GM23248 (cell line): ENCODE data around the gene SCFD1. TPM values are rescaled to one million over a fixed set of nuclear protein-coding genes. Genes with fewer than 3 reads are reported as not detected.

Experiments
- DNase-seq: peaks from one replicate; pipeline ENCODE4 v3.0.0-alpha.2; 2015
- H2AFZ ChIP-seq: fragments of 200-600 bp; sonication (generic); 2 replicates; pipeline ENCODE4 v1.6.1; 2016; ENCODE audit warnings: antibody characterized with exemption
- H3F3A ChIP-seq: fragments of 200-600 bp; sonication (generic); 2 replicates; pipeline ENCODE4 v1.6.1; 2016; ENCODE audit warnings: mild to moderate bottlenecking, antibody characterized with exemption, mixed run types; ENCODE audit not compliant: insufficient read depth
- H3K27ac ChIP-seq: fragments of 200-600 bp; sonication (generic); 2 replicates; pipeline ENCODE4 v1.5.1; 2016; ENCODE audit warnings: mild to moderate bottlenecking
- H3K27me3 ChIP-seq: fragments of 200-600 bp; sonication (generic); replicated peaks from 2 replicates; pipeline ENCODE4 v1.6.1; 2016; ENCODE audit warnings: mild to moderate bottlenecking; ENCODE audit not compliant: insufficient read depth
- H3K36me3 ChIP-seq: fragments of 200-600 bp; sonication (generic); 2 replicates; pipeline ENCODE4 v1.6.1; 2016; ENCODE audit warnings: low read depth, mild to moderate bottlenecking
- H3K4me1 ChIP-seq: fragments of 200-600 bp; sonication (generic); 2 replicates; pipeline ENCODE4 v1.6.1; 2016; ENCODE audit warnings: mild to moderate bottlenecking; ENCODE audit not compliant: insufficient read depth
- H3K4me2 ChIP-seq: fragments of 200-600 bp; sonication (generic); one replicate; pipeline ENCODE4 v1.6.1; 2016; ENCODE audit warnings: mild to moderate bottlenecking; ENCODE audit not compliant: unreplicated experiment
- H3K4me3 ChIP-seq: fragments of 200-600 bp; sonication (generic); 2 replicates; pipeline ENCODE4 v1.5.1; 2016; ENCODE audit warnings: mild to moderate bottlenecking
- H3K79me2 ChIP-seq: fragments of 200-600 bp; sonication (generic); 2 replicates; pipeline ENCODE4 v1.6.1; 2016; ENCODE audit warnings: mild to moderate bottlenecking; ENCODE audit not compliant: insufficient read depth
- H3K9ac ChIP-seq: fragments of 200-600 bp; sonication (generic); 2 replicates; pipeline ENCODE4 v1.6.1; 2016; ENCODE audit warnings: mild to moderate bottlenecking
- H3K9me2 ChIP-seq: fragments of 200-600 bp; sonication (generic); 2 replicates; pipeline ENCODE4 v1.6.1; 2016; ENCODE audit warnings: mixed run types, mild to moderate bottlenecking, moderate library complexity; ENCODE audit not compliant: insufficient read depth
- H3K9me3 ChIP-seq: fragments of 200-600 bp; sonication (generic); one replicate; pipeline ENCODE4 v1.6.1; 2017; ENCODE audit warnings: low read depth
- H4K20me1 ChIP-seq: fragments of 200-600 bp; sonication (generic); 2 replicates; pipeline ENCODE4 v1.6.0; 2016; ENCODE audit not compliant: insufficient read depth
- EZH2 ChIP-seq: fragments of 200-600 bp; sonication (generic); IDR thresholded peaks from 2 replicates; pipeline ENCODE4 v1.6.1; 2018; ENCODE audit warnings: antibody characterized with exemption, mild to moderate bottlenecking; ENCODE audit not compliant: insufficient read depth, poor library complexity, severe bottlenecking
- EZH2phosphoT487 ChIP-seq: fragments of 200-600 bp; sonication (generic); IDR thresholded peaks from 2 replicates; pipeline ENCODE4 v1.6.1; 2018; ENCODE audit warnings: antibody characterized with exemption, moderate library complexity, mild to moderate bottlenecking, low read depth; ENCODE audit not compliant: insufficient read depth
- WGBS, 2 experiments: methylation state at CpG; one replicate each; pipeline ENCODE4 v1.1.6; 2015 to 2017; ENCODE audit warnings: low lambda C conversion rate in 2 of 2, low coverage in 1 of 2; ENCODE audit errors: missing lambda C conversion rate in 2 of 2; 5-methylcytosine and 5-hydroxymethylcytosine counted together
- in situ Hi-C: fragments of 300-500 bp; cut with MboI; formaldehyde crosslinking; loops from 2 replicates; pipeline ENCODE4 v1.15.0; 2020
- polyA plus RNA-seq: library from polyadenylated mRNA; unstranded; fragments of >200 nt; fragmentation: Nextera tagmentation; extraction: Ambion mirVana; gene quantifications from 2 replicates; pipeline ENCODE4 v1.2.1, GENCODE V29; 2016
- total RNA-seq: library from RNA; depleted of rRNA; stranded (reverse); fragments of >200 nt; shearing (Covaris generic); gene quantifications from 2 replicates; pipeline ENCODE4 v1.2.3, GENCODE V29; 2014

Gene SCFD1
- total and polyA plus RNA-seq, 2 experiments from 2014 or later: 92.3 to 117 TPM

- 40 to 45% methylated on average over 2 of the region's 2 CpGs for WGBS, 2 experiments
- TF ChIP-seq EZH2 (no peak), EZH2phosphoT487 (no peak)
- no peaks in the 10 kb centered on the region for H3K9me3 ChIP-seq
- H3K27me3 ChIP-seq: no peaks in the 10 kb centered on the region
- no peak overlapping the region for H3K4me3 ChIP-seq
- no peak for DNase-seq
- no peak overlapping the region for H2AFZ ChIP-seq
- H3F3A ChIP-seq: no peaks in the 10 kb centered on the region
- H3K9ac ChIP-seq: no peak overlapping the region
- no peaks in the 10 kb centered on the region for H3K9me2 ChIP-seq
- H3K4me1 ChIP-seq: no peaks in the 10 kb centered on the region
- in situ Hi-C loops: no loop called here
- no peak overlapping the region for H3K4me2 ChIP-seq
- H3K27ac ChIP-seq: no peak overlapping the region
- no peaks in the 10 kb centered on the region for H3K36me3 ChIP-seq
- no peaks in the 10 kb centered on the region for H3K79me2 ChIP-seq
- H4K20me1 ChIP-seq: no peaks in the 10 kb centered on the region
Observed at GRCh38 chr14:30748343-30748742, 126.2 kb downstream of the SCFD1 start.

GRCh38 chr14:30751646-30752416, 129.7 kb downstream of the SCFD1 start:
- TF ChIP-seq EZH2 (no peak), EZH2phosphoT487 (no peak)
- Histone ChIP-seq H3K36me3 (no peaks in the 10 kb centered on the region), H3K9me2 (no peaks in the 10 kb centered on the region)

DNA sequence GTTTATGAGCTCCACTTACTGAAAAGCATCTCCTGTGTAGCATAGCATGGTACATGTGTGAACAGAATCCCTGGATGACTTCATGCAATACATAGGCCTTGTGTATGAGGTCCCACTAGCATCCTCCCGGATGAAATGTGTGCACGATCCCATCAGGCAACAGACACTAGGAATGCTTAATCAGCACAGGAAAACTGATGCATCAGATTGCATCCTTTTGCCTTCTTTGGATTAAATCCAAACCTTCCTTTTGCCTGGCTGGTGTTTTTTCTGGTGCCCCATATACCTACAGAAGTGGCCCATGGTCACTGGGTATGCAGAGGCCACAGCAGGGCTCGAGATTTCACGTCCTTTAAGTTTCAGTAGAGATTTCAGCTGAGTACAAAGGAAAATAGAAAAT, 131.3 kb downstream of the SCFD1 start:
- no peak overlapping the region for H3K27ac ChIP-seq
- DNase-seq: no peak
- WGBS, 2 experiments: 58 to 63% methylated on average over 4 of the region's 4 CpGs
- H3F3A ChIP-seq: no peaks in the 10 kb centered on the region
- no peaks in the 10 kb centered on the region for H3K4me1 ChIP-seq
- no peak overlapping the region for H2AFZ ChIP-seq
- TF ChIP-seq EZH2phosphoT487: no peak
- no peak for TF ChIP-seq EZH2
- in situ Hi-C loops: no loop called here
- no peaks in the 10 kb centered on the region for H3K9me2 ChIP-seq
- H3K9ac ChIP-seq: no peak overlapping the region
- no peaks in the 10 kb centered on the region for H3K79me2 ChIP-seq
- no peaks in the 10 kb centered on the region for H4K20me1 ChIP-seq
- peaks cover 7% of the 10 kb centered on the region; the same call in 1 of the 2 replicates for H3K27me3 ChIP-seq
- no peak overlapping the region for H3K4me2 ChIP-seq
- no peaks in the 10 kb centered on the region for H3K9me3 ChIP-seq
- H3K36me3 ChIP-seq: no peaks in the 10 kb centered on the region
- H3K4me3 ChIP-seq: no peak overlapping the region

More at GRCh38 chr14:30751646-30752416, 129.7 kb downstream of the SCFD1 start:
- H3F3A ChIP-seq: no peaks in the 10 kb centered on the region
- in situ Hi-C loops: no loop called here
- WGBS, 2 experiments: 71 to 73% methylated on average over 11 of the region's 11 CpGs
- no peak overlapping the region for H3K4me2 ChIP-seq
- H3K9me3 ChIP-seq: no peaks in the 10 kb centered on the region
- H3K79me2 ChIP-seq: no peaks in the 10 kb centered on the region
- DNase-seq: no peak
- H3K4me3 ChIP-seq: no peak overlapping the region
- H3K27me3 ChIP-seq: no peaks in the 10 kb centered on the region; the same call in 1 of the 2 replicates
- H3K27ac ChIP-seq: no peak overlapping the region
- no peak overlapping the region for H2AFZ ChIP-seq
- no peak overlapping the region for H3K9ac ChIP-seq
- no peaks in the 10 kb centered on the region for H3K4me1 ChIP-seq
- no peaks in the 10 kb centered on the region for H4K20me1 ChIP-seq

DNA sequence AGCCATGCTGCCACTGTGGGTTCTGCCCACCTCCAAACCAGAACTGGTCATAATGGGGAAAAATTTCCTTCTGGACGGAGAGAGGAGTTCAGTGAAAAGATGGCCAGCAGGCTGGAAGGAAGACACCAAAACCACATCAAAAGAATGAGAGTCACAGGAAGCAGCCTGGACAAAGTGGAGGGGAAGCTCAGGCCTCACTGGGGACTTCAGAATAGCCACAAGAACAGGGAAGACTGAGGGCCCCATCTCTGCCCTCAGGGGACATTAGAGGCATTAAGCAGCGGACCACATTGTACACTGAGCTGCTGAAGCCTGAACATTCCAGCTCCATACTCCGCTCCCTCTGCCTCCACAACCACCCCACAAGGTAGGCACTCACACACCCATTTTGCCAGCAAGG, 132.7 kb downstream of the SCFD1 start:
- Histone ChIP-seq H3K9me2 (no peaks in the 10 kb centered on the region), H3K4me2 (no peak overlapping the region), H3F3A (no peaks in the 10 kb centered on the region), H3K9me3 (no peaks in the 10 kb centered on the region), H2AFZ (no peak overlapping the region), H3K9ac (no peak overlapping the region), H3K79me2 (no peaks in the 10 kb centered on the region), H3K27ac (no peak overlapping the region), H3K36me3 (no peaks in the 10 kb centered on the region), H3K4me3 (no peak overlapping the region), H3K27me3 (peaks cover 8% of the 10 kb centered on the region; the same call in 1 of the 2 replicates), H3K4me1 (no peaks in the 10 kb centered on the region), H4K20me1 (no peaks in the 10 kb centered on the region)
- WGBS, 2 experiments: 66 to 83% methylated on average over 2 to 3 of the region's 3 CpGs
- in situ Hi-C loops: no loop called here
- DNase-seq: no peak
- TF ChIP-seq EZH2phosphoT487: no peak
- TF ChIP-seq EZH2: no peak
